Kidney epithelial cell (primary cell): ENCODE measurements around the gene GNG2. TPM values are rescaled to one million over a fixed set of nuclear protein-coding genes. Genes with fewer than 3 reads are reported as not detected.

Experiments used
- DNase-seq: peaks from one replicate; pipeline ENCODE4 v3.0.0-alpha.2; 2010; ENCODE audit warnings: low read depth
- H3K27me3 ChIP-seq: 2 replicates; pipeline ENCODE4 v1.6.0; 2011; ENCODE audit warnings: low read length; ENCODE audit not compliant: control insufficient read depth, insufficient read depth
- H3K36me3 ChIP-seq: 2 replicates; pipeline ENCODE4 v1.5.1; 2011; ENCODE audit warnings: low read length; ENCODE audit not compliant: control insufficient read depth, insufficient read depth
- H3K4me3 ChIP-seq: 2 replicates; pipeline ENCODE4 v1.5.1; 2011; ENCODE audit warnings: low read depth, mild to moderate bottlenecking, control low read depth, low read length
- CTCF ChIP-seq: IDR thresholded peaks from 2 replicates; pipeline ENCODE4 v1.5.1; 2011; ENCODE audit warnings: mild to moderate bottlenecking, moderate library complexity, low read length, control low read depth, inconsistent platforms; ENCODE audit not compliant: insufficient read depth, poor library complexity, severe bottlenecking
- total RNA-seq: library from RNA; depleted of rRNA; stranded (reverse); fragments of >200 nt; gene quantifications from 2 replicates; pipeline ENCODE4 v1.2.3, GENCODE V29; 2015

Gene GNG2
- total RNA-seq, 1 donor from 2014 or later = 4.1 TPM

- Histone ChIP-seq H3K4me3 (no peak overlapping the region), H3K36me3 (no peaks in the 10 kb centered on the region), H3K27me3 (no peaks in the 10 kb centered on the region)
- no peak for TF ChIP-seq CTCF
- DNase-seq = no peak
Observed at GRCh38 chr14:52007637-52008036, 147.2 kb downstream of the GNG2 start.

- DNase-seq = no peak
- no peak for TF ChIP-seq CTCF
- Histone ChIP-seq H3K27me3 (no peaks in the 10 kb centered on the region), H3K4me3 (no peak overlapping the region), H3K36me3 (no peaks in the 10 kb centered on the region)
Observed at GRCh38 chr14:52008136-52008535, 147.7 kb downstream of the GNG2 start.

GRCh38 chr14:52010173-52010693 lies 149.8 kb downstream of the GNG2 start:
- H3K27me3 ChIP-seq = no peaks in the 10 kb centered on the region
- TF ChIP-seq CTCF = no peak
- DNase-seq = no peak
- no peak overlapping the region for H3K4me3 ChIP-seq
- peaks cover 2% of the 10 kb centered on the region for H3K36me3 ChIP-seq

- no peak for DNase-seq
- TF ChIP-seq CTCF = no peak
- peaks cover 2% of the 10 kb centered on the region for H3K27me3 ChIP-seq
- no peak overlapping the region for H3K4me3 ChIP-seq
- peaks cover 2% of the 10 kb centered on the region for H3K36me3 ChIP-seq
Observed at GRCh38 chr14:52011523-52011922, 151.1 kb downstream of the GNG2 start.

- no peak overlapping the region for H3K4me3 ChIP-seq
- H3K36me3 ChIP-seq = peaks cover 2% of the 10 kb centered on the region
- DNase-seq = no peak
- peaks cover 2% of the 10 kb centered on the region for H3K27me3 ChIP-seq
- no peak for TF ChIP-seq CTCF
Observed at GRCh38 chr14:52012635-52013034, 152.2 kb downstream of the GNG2 start.

GRCh38 chr14:52013984-52014600 lies 153.7 kb downstream of the GNG2 start:
- H3K4me3 ChIP-seq = no peak overlapping the region

More at GRCh38 chr14:52013984-52014600, 153.7 kb downstream of the GNG2 start:
- peaks cover 2% of the 10 kb centered on the region for H3K27me3 ChIP-seq
- peak; percentile 20 for TF ChIP-seq CTCF
- DNase-seq = no peak
- peaks cover 2% of the 10 kb centered on the region for H3K36me3 ChIP-seq
